Measurements from ENCODE around the gene ZBTB48.

GRCh38 chr1:6634371-6635052 is 54.7 kb downstream of the ZBTB48 start:
- TF ChIP-seq, protein P1, sequence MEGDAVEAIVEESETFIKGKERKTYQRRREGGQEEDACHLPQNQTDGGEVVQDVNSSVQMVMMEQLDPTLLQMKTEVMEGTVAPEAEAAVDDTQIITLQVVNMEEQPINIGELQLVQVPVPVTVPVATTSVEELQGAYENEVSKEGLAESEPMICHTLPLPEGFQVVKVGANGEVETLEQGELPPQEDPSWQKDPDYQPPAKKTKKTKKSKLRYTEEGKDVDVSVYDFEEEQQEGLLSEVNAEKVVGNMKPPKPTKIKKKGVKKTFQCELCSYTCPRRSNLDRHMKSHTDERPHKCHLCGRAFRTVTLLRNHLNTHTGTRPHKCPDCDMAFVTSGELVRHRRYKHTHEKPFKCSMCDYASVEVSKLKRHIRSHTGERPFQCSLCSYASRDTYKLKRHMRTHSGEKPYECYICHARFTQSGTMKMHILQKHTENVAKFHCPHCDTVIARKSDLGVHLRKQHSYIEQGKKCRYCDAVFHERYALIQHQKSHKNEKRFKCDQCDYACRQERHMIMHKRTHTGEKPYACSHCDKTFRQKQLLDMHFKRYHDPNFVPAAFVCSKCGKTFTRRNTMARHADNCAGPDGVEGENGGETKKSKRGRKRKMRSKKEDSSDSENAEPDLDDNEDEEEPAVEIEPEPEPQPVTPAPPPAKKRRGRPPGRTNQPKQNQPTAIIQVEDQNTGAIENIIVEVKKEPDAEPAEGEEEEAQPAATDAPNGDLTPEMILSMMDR (IDR thresholded peaks at IDR 0.05; ENCODE audit: low read depth, low read length, missing input control), result peak; percentile 57
- TF ChIP-seq YY1 (IDR thresholded peaks at IDR 0.05) (no peak), GABPA (IDR thresholded peaks at IDR 0.05 in 1 of 2, conservative IDR thresholded peaks at IDR 0.05 in 1 of 2) (no peak), FOXA1 (IDR thresholded peaks at IDR 0.05) (no peak), TAF1 (conservative IDR thresholded peaks at IDR 0.05) (no peak), FOXA2 (IDR thresholded peaks at IDR 0.05) (no peak), RAD21 (IDR thresholded peaks at IDR 0.05) (peak; percentile 80 to 92), REST (IDR thresholded peaks at IDR 0.05) (no peak), JUND (IDR thresholded peaks at IDR 0.05) (no peak)
- TF ChIP-seq, protein P2, sequence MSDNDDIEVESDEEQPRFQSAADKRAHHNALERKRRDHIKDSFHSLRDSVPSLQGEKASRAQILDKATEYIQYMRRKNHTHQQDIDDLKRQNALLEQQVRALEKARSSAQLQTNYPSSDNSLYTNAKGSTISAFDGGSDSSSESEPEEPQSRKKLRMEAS (IDR thresholded peaks at IDR 0.05), result no peak
- TF ChIP-seq, protein P3, sequence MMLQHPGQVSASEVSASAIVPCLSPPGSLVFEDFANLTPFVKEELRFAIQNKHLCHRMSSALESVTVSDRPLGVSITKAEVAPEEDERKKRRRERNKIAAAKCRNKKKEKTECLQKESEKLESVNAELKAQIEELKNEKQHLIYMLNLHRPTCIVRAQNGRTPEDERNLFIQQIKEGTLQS (IDR thresholded peaks at IDR 0.05), result no peak
